HCT116 (cell line): ENCODE results near the gene TUT7. TPM values are rescaled to one million over a fixed set of nuclear protein-coding genes. Genes with fewer than 3 reads are reported as not detected.
"Not testable (repeated sequence)": the region's sequence is repeated elsewhere in the genome, so short reads cannot be mapped to it uniquely, and the experiment has no call there.

Source experiments
- ATAC-seq: fragments of 200-7000 bp; cut with Tn5 transposase; 2 replicates; pipeline ENCODE4 v1.9.1; 2020; ENCODE audit warnings: mild to moderate bottlenecking, moderate library complexity
- BruUV-seq: library from RNA; stranded (reverse); fragments of 400-500 nt; replicated peaks from 2 replicates; lab custom pipeline; 2021; lab: Mats Ljungman, UMichigan
- CTCF ChIA-PET: fragments of 300-600 bp; sonication (Branson Sonifier 250); formaldehyde crosslinking; loops from one replicate; lab custom pipeline; 2021; ENCODE audit warnings: antibody characterized with exemption; lab: Charles Lee
- POLR2A ChIA-PET: fragments of 300-600, 350-600 bp; sonication (Branson Sonifier 250); formaldehyde crosslinking; loops from one replicate; lab custom pipeline; 2021; ENCODE audit warnings: antibody characterized with exemption; lab: Charles Lee
- RAD21 ChIA-PET, 2 experiments: fragments of 300-600 bp; sonication (Branson Sonifier 250); formaldehyde crosslinking; loops; one replicate each; lab custom pipeline; 2023; ENCODE audit warnings: low total read pairs in 2 of 2; ENCODE audit not compliant: uncharacterized antibody in 2 of 2, unreplicated experiment in 2 of 2, low non-redundant PET in 1 of 2; lab: Charles Lee
- DNase-seq: peaks from one replicate; pipeline ENCODE4 v3.0.0-alpha.2; 2010; ENCODE audit warnings: low read depth, low spot score
- H2AFZ ChIP-seq: fragments of 200-600 bp; shearing (Covaris generic), sonication (generic); 2 replicates; pipeline ENCODE4 v1.6.1; 2017; ENCODE audit warnings: low read depth, mixed run types, mixed read lengths, antibody characterized with exemption, low read length; ENCODE audit not compliant: poor library complexity, severe bottlenecking
- H3K27ac ChIP-seq: 2 replicates; pipeline ENCODE4 v1.5.1; 2012; ENCODE audit warnings: low read depth, low read length
- H3K27me3 ChIP-seq: fragments of 200-600 bp; sonication (generic); 2 replicates; pipeline ENCODE4 v1.6.1; 2016; ENCODE audit warnings: mixed run types, low read length, mixed read lengths; ENCODE audit not compliant: insufficient read depth
- H3K36me3 ChIP-seq, 2 experiments: fragments of 200-500 bp in 1 of 2; fragments of 200-600 bp in 1 of 2; sonication (Bioruptor generic) in 1 of 2; sonication (generic) in 1 of 2; 2 replicates each; pipeline versions ENCODE4 v1.5.1 to v1.6.1; 2014 to 2016; ENCODE audit warnings: low read length in 2 of 2, inconsistent platforms in 1 of 2, mixed read lengths in 1 of 2, mixed run types in 1 of 2; ENCODE audit not compliant: insufficient read depth in 2 of 2, control insufficient read depth in 1 of 2
- H3K4me1 ChIP-seq, 2 experiments: fragments of 200-600 bp in 1 of 2; sonication (generic) in 1 of 2; 2 replicates each; pipeline versions ENCODE4 v1.5.1 to v1.6.1; 2012 to 2017; ENCODE audit warnings: low read length in 2 of 2, inconsistent platforms in 1 of 2, mild to moderate bottlenecking in 1 of 2, mixed read lengths in 1 of 2, mixed run types in 1 of 2, moderate library complexity in 1 of 2; ENCODE audit not compliant: insufficient read depth in 2 of 2, control insufficient read depth in 1 of 2
- H3K4me2 ChIP-seq: fragments of 200-600 bp; sonication (generic); 2 replicates; pipeline ENCODE4 v1.6.1; 2017; ENCODE audit warnings: mixed run types, low read length, mixed read lengths
- H3K4me3 ChIP-seq, 2 experiments: fragments of 200-600 bp in 1 of 2; sonication (generic) in 1 of 2; replicated peaks in 1 of 2; 2 replicates each; pipeline ENCODE4 v1.5.1; 2011 to 2016; ENCODE audit warnings: low read length in 2 of 2, control low read depth in 1 of 2, low read depth in 1 of 2, mild to moderate bottlenecking in 1 of 2, mixed read lengths in 1 of 2, mixed run types in 1 of 2
- H3K79me2 ChIP-seq: fragments of 200-600 bp; sonication (generic); 2 replicates; pipeline ENCODE4 v1.6.1; 2017; ENCODE audit warnings: mild to moderate bottlenecking, mixed run types, low read length, moderate library complexity, mixed read lengths; ENCODE audit not compliant: insufficient read depth
- H3K9ac ChIP-seq: fragments of 200-600 bp; sonication (generic); 2 replicates; pipeline ENCODE4 v1.6.1; 2016; ENCODE audit warnings: low read length, mixed read lengths
- H3K9me2 ChIP-seq: fragments of 200-600 bp; sonication (generic), shearing (Covaris generic); 2 replicates; pipeline ENCODE4 v1.6.1; 2017; ENCODE audit warnings: mixed run types, mild to moderate bottlenecking, moderate library complexity; ENCODE audit not compliant: insufficient read depth
- H3K9me3 ChIP-seq, 2 experiments: fragments of 200-500 bp in 1 of 2; fragments of 200-600 bp in 1 of 2; sonication (Bioruptor generic) in 1 of 2; sonication (generic) in 1 of 2; 2 replicates each; pipeline ENCODE4 v1.6.1; 2014 to 2017; ENCODE audit warnings: low read length in 2 of 2, mixed read lengths in 2 of 2, inconsistent platforms in 1 of 2, low read depth in 1 of 2, mild to moderate bottlenecking in 1 of 2, mixed run types in 1 of 2, moderate library complexity in 1 of 2; ENCODE audit not compliant: control insufficient read depth in 1 of 2, insufficient read depth in 1 of 2
- H4K20me1 ChIP-seq: fragments of 200-600 bp; sonication (generic), shearing (Covaris generic); 2 replicates; pipeline ENCODE4 v1.6.1; 2017; ENCODE audit warnings: mixed run types, mild to moderate bottlenecking, moderate library complexity; ENCODE audit not compliant: insufficient read depth
- ATF3 ChIP-seq: IDR thresholded peaks from 2 replicates; pipeline ENCODE4 v1.6.1; 2012
- CBX3 ChIP-seq: IDR thresholded peaks from 2 replicates; pipeline ENCODE4 v1.6.1; 2012; ENCODE audit warnings: low read depth
- CEBPB ChIP-seq: IDR thresholded peaks from 2 replicates; pipeline ENCODE4 v1.6.1; 2012; ENCODE audit warnings: low read depth
- EGR1 ChIP-seq: IDR thresholded peaks from 2 replicates; pipeline ENCODE4 v1.6.1; 2012; ENCODE audit warnings: low read depth
- FOSL1 ChIP-seq: IDR thresholded peaks from 2 replicates; pipeline ENCODE4 v1.6.1; 2012; ENCODE audit warnings: low read depth
- JUND ChIP-seq: IDR thresholded peaks from 2 replicates; pipeline ENCODE4 v1.6.1; 2012
- POLR2A ChIP-seq: IDR thresholded peaks from 2 replicates; pipeline ENCODE4 v1.7.0; 2011; ENCODE audit warnings: borderline replicate concordance; ENCODE audit not compliant: insufficient read depth, insufficient read length; ENCODE audit errors: extremely low read depth
- POLR2AphosphoS5 ChIP-seq: IDR thresholded peaks from 2 replicates; pipeline ENCODE4 v1.6.1; 2011; ENCODE audit warnings: mild to moderate bottlenecking, low read depth, low read length, moderate library complexity
- RAD21 ChIP-seq: IDR thresholded peaks from 2 replicates; pipeline ENCODE4 v1.6.1; 2012; ENCODE audit warnings: low read depth, mild to moderate bottlenecking
- SIN3A ChIP-seq: IDR thresholded peaks from 2 replicates; pipeline ENCODE4 v1.6.1; 2012; ENCODE audit warnings: low read depth
- SRF ChIP-seq: IDR thresholded peaks from 2 replicates; pipeline ENCODE4 v1.6.1; 2012; ENCODE audit warnings: low read depth
- TCF7L2 ChIP-seq: IDR thresholded peaks from 2 replicates; pipeline ENCODE4 v1.7.0; 2011; ENCODE audit warnings: borderline replicate concordance, inconsistent platforms; ENCODE audit not compliant: insufficient read depth, insufficient read length; ENCODE audit errors: extremely low read depth
- YY1 ChIP-seq: IDR thresholded peaks from 2 replicates; pipeline ENCODE4 v1.6.1; 2011; ENCODE audit warnings: low read length, low read depth, moderate library complexity, mild to moderate bottlenecking; ENCODE audit not compliant: insufficient replicate concordance; ENCODE audit errors: extremely low read depth
- ZFX ChIP-seq: fragments of 450-650 bp; IDR thresholded peaks from 2 replicates; pipeline ENCODE4 v1.6.1; 2017
- intact Hi-C: fragments of 100-400 bp; cut with micrococcal nuclease; formaldehyde crosslinking; loops from 2 replicates; pipeline ENCODE4 v1.10.0; 2022
- total RNA-seq: library from RNA; stranded (reverse); gene quantifications from one replicate; pipeline ENCODE4 v1.2.1, GENCODE V29; 2021; ENCODE audit not compliant: unreplicated experiment
- TF ChIP-seq, protein P1 (sequence below): IDR thresholded peaks from 2 replicates; pipeline ENCODE4 v1.6.1; 2012

TUT7 gene
- total RNA-seq, 1 experiment from 2014 or later, result 23.1 TPM

DNA sequence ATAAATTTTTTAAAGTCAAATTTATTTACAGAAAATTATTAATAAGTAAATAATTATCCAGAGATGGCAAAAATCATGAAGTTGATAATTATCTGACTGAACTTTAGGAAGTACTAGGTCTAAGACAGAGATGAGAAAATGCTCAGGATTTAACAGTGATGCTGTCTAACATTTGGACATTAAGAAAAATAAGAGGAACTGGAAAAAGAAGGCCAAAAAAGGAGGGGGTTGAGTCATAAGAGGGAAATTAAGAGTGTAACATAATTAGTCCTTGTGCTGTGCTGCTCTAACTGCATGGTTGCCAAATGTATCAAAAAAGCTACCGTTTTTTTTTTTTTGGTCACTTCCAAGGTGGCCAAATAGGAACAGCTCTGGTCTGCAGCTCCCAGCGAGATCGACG, 35.4 kb upstream of the TUT7 start:
- POLR2A ChIA-PET, result interaction anchor here (0.6 kb wide), 1 partner anchor 895 kb away, joined by 10 read pairs; no protein-coding TSS in a partner anchor
- H3K4me3 ChIP-seq, result no peak overlapping the region
- no peak for ATAC-seq

DNA sequence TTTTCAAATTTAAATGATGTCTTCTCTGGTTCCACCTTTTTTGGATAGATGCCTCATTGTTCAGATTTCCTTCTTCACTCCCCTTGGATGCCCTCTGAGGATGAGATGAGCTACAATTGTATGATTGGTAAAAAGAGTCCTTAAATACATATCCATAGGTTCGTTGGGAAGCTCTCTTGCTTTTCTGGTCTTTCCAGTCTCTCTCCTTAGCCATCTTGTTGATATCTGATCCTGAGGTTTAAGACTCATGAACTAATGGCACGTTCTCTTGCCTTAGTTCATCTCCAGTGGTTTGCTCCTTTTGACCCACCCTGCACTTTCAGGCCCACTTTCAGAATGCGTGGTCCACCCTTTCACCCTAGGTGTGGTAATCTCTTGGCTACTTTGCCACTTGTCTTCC, 33.2 kb upstream of the TUT7 start:
- no peaks in the 10 kb centered on the region for H3K79me2 ChIP-seq
- no peak for ATAC-seq
- H3K27me3 ChIP-seq, result no peaks in the 10 kb centered on the region; the same call in 1 of the 2 replicates
- no peak overlapping the region for H3K4me2 ChIP-seq
- POLR2A ChIA-PET, result no interaction called here
- H3K9me3 ChIP-seq, result no peaks in the 10 kb centered on the region
- no peaks in the 10 kb centered on the region for H4K20me1 ChIP-seq
- TF ChIP-seq POLR2A, result no peak
- no peak for TF ChIP-seq POLR2AphosphoS5
- TF ChIP-seq RAD21, result no peak
- no peak for TF ChIP-seq FOSL1
- no peak for TF ChIP-seq JUND
- no peak for DNase-seq
- no peak overlapping the region for H2AFZ ChIP-seq
- no peaks in the 10 kb centered on the region for H3K9me2 ChIP-seq
- no peak overlapping the region for H3K27ac ChIP-seq
- no peaks in the 10 kb centered on the region for H3K4me1 ChIP-seq
- RAD21 ChIA-PET, result no interaction called here
- no TSS peak for BruUV-seq
- H3K4me3 ChIP-seq, result no peak overlapping the region
- no peak overlapping the region for H3K9ac ChIP-seq
- CTCF ChIA-PET, result no interaction called here
- no peaks in the 10 kb centered on the region for H3K36me3 ChIP-seq
- intact Hi-C loops, result no loop called here

More for the DNA sequence above, 35.4 kb upstream of the TUT7 start:
- Histone ChIP-seq H3K27me3 (no peaks in the 10 kb centered on the region; the same call in 1 of the 2 replicates), H3K36me3 (no peaks in the 10 kb centered on the region), H3K79me2 (no peaks in the 10 kb centered on the region), H3K4me1 (no peaks in the 10 kb centered on the region), H3K9ac (no peak overlapping the region), H4K20me1 (no peaks in the 10 kb centered on the region), H3K9me3 (no peaks in the 10 kb centered on the region), H3K27ac (no peak overlapping the region), H2AFZ (no peak overlapping the region), H3K4me2 (no peak overlapping the region), H3K9me2 (no peaks in the 10 kb centered on the region)
- DNase-seq, result no peak
- intact Hi-C loops, result no loop called here
- BruUV-seq, result no TSS peak
- RAD21 ChIA-PET, result no interaction called here
- CTCF ChIA-PET, result no interaction called here
- TF ChIP-seq CEBPB (no peak), SRF (no peak), CBX3 (no peak), EGR1 (no peak), TCF7L2 (no peak), FOSL1 (no peak), JUND (no peak), POLR2AphosphoS5 (no peak), SIN3A (no peak), ZFX (no peak), YY1 (no peak), ATF3 (no peak)
- TF ChIP-seq, protein P1, sequence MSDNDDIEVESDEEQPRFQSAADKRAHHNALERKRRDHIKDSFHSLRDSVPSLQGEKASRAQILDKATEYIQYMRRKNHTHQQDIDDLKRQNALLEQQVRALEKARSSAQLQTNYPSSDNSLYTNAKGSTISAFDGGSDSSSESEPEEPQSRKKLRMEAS, result no peak

GRCh38 chr9:86383000-86383399, 28.8 kb upstream of the TUT7 start:
- H4K20me1 ChIP-seq, CTCF ChIA-PET, H3K36me3 ChIP-seq, POLR2A ChIA-PET, H3K4me3 ChIP-seq, H3K9me2 ChIP-seq, H3K27ac ChIP-seq, H3K9ac ChIP-seq, H3K9me3 ChIP-seq, H3K79me2 ChIP-seq, H3K4me2 ChIP-seq, ATAC-seq, intact Hi-C loops, DNase-seq, H2AFZ ChIP-seq, RAD21 ChIA-PET, H3K4me1 ChIP-seq, H3K27me3 ChIP-seq, BruUV-seq: not testable (repeated sequence)
